GM19099 (cell line): ENCODE data around the gene MKNK2.

ENCODE experiments used
- POLR2A ChIP-seq: IDR thresholded peaks from 3 replicates; pipeline ENCODE4 v1.6.1; 2011; ENCODE audit warnings: low read depth; ENCODE audit not compliant: insufficient read length; ENCODE audit errors: extremely low read depth

The MKNK2 gene

GRCh38 chr19:2033115-2033824 lies 17.8 kb downstream of the MKNK2 start:
- TF ChIP-seq POLR2A, result no peak

GRCh38 chr19:2032296-2032941 lies 18.6 kb downstream of the MKNK2 start:
- no peak for TF ChIP-seq POLR2A

DNA sequence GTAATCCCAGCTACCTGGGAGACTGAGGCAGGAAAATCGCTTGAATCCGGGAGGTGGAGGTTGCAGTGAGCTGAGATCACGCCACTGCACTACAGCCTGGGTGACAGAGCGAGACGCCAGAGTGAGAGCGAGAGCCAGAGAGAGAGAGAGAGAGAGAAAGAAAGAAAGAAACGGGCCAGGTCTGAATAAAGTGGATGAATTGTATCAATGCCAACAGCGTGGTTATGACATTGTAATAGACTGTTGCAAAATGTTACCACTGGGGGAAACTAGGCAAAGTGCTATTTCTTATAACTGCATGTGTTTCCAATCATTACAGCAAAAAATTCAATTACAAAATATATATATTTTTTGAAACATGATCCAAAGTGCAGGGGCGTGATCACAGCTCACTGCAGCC lies 23.7 kb downstream of the MKNK2 start:
- no peak for TF ChIP-seq POLR2A

- no peak for TF ChIP-seq POLR2A
Observed at GRCh38 chr19:2026770-2027169, 24.3 kb downstream of the MKNK2 start.

GRCh38 chr19:2022289-2022688 lies 28.8 kb downstream of the MKNK2 start:
- TF ChIP-seq POLR2A, result no peak

DNA sequence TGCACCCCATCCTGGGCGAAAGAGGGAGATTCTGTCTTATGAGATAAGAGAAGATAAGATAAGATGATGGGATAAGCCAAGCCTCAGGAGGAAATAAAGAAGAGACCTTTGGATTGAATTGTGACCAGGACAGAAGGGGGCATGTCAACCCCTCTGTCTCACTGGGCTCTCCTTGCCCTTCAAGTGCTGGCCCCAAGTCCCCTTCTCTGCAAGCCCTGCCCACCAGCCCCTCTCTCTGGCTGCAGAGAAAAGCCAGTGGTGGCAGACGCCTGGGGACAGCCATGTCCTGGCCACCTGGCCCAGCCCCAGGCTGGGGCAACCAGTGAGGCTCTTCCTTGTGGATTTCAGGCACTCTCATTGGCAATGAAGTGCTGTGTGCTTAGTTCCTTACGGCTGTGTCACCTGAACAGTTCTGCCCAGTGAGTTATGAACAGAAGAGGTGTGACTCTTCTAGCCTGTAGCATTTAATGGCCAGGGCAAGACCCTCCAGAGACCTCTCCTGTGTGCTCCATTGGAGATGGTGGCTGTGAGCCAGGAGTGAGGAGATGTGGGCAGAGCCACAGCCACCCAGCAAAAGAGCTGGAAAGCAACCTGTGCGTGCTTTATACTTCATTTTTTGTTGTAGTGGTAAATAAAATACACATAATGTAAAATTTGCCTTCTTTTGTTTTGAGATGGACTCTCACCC lies 29.4 kb downstream of the MKNK2 start:
- no peak for TF ChIP-seq POLR2A

DNA sequence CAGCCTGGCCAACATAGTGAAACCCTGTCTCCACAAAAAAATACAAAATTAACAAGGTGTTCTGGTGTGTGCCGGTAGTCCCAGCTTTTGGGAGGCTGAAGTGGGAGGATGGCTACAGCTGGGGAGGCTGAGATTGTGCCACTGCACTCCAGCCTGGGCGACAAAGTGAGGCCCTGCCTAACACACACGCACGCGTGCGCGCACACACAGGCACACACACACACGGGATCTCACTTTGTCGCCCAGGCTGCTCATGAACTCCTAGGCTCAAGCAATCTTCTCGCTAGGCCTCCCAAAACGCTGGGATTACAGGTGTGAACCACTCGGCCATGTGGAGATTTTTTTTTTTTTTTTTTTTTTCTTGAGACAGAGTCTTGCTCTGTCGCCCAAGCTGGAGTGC lies 32.3 kb downstream of the MKNK2 start:
- no peak for TF ChIP-seq POLR2A

GRCh38 chr19:2016041-2016807 lies 34.8 kb downstream of the MKNK2 start:
- TF ChIP-seq POLR2A, result no peak

GRCh38 chr19:2015608-2015950 lies 35.5 kb downstream of the MKNK2 start, which contains the start of gene BTBD2:
Gene BTBD2 (minus strand): TSS chr19:2015714. CDS start chr19:2015703, 11 bp downstream.
- TF ChIP-seq POLR2A, result peak; percentile 51

GRCh38 chr19:2014731-2015607 lies 36.1 kb downstream of the MKNK2 start:
- TF ChIP-seq POLR2A, result no peak

GRCh38 chr19:2014131-2014571 lies 36.9 kb downstream of the MKNK2 start:
- TF ChIP-seq POLR2A, result no peak

- TF ChIP-seq POLR2A, result no peak
Observed at GRCh38 chr19:2013683-2013961, 37.4 kb downstream of the MKNK2 start.

DNA sequence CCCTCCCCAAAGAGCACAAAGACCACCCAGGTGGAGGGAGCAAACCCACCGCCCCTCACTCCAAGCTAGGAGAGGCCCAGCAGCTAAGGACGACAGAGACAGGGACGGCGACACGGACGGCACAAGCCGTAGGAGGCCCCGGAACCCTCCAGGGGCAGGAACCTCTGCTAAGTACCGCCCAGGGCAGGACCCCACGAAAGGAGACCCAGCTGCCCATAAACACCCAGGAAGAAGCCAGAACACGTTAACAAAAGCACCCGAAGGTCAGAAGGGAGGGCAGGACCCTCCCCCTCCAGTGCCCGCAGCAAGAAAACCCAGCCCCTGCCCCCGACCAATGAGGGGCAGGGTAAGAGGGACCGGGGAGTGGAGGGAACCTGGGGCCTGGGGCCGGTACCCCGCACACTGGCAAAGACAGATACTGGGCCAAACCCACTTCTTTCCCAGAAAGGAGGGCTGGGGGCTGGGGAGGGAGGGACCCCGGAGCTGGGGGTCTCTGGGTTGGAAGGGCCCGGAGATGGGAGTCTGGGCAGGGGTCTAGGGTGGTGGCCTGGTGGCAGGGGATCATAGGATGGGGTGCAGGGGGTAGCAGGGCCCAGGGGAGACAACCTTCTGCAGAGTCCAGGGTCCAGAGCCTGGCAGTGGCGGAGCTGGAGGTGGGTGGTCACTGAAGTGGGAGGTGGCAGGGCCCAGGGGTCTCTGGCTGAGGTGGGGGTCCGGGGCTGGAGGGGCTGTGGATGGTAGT lies 37.9 kb downstream of the MKNK2 start:
- TF ChIP-seq POLR2A, result no peak

GRCh38 chr19:2011169-2011568 lies 39.9 kb downstream of the MKNK2 start:
- no peak for TF ChIP-seq POLR2A
